T-helper 1 cell (primary cell): Measurements from ENCODE around the gene CSRP1.

Source experiments
- DNase-seq, 5 donors: peaks; one replicate each; pipeline ENCODE4 v3.0.0-alpha.2; 2012 to 2020

CSRP1 gene

DNA sequence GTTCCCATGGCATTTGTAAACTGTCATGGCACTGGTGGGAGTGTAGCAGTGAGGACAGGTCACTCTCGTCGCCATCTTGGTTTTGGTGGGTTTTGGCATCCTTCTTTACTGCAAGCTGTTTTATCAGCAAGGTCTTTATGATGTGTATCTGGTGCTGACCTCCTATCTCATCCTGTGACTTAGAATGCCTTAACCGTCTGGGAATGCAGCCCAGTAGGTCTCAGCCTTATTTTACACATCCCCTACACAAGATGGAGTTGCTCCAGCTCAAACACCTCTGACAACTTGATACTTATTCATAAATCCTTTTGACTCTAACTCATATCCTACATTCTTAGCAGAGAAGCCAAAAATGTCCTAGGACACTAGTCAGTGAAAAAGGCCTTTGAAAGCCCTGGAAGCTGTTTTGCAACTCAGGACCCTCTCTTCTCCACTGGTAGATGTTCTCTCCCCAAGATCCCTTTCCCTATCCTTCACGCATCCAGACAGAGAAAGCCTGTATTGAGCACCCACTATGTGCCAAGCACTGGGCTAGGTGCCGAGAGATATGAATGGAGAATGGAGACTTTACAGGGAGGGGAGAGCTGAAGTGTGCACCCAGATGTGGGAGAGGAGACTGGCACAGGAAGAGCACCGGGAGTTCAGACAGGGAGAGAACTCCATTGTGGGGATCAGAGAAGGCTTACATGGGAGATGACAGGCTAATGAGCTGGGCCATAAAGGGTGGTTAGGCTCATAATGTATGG lies 6.7 kb upstream of the CSRP1 start:
- DNase-seq = no peak

- no peak for DNase-seq
Observed at GRCh38 chr1:201511941-201512539, 5.1 kb upstream of the CSRP1 start.

GRCh38 chr1:201511396-201511940 lies 4.5 kb upstream of the CSRP1 start:
- DNase-seq = no peak

GRCh38 chr1:201510734-201511133 lies 3.8 kb upstream of the CSRP1 start:
- DNase-seq = no peak

DNA sequence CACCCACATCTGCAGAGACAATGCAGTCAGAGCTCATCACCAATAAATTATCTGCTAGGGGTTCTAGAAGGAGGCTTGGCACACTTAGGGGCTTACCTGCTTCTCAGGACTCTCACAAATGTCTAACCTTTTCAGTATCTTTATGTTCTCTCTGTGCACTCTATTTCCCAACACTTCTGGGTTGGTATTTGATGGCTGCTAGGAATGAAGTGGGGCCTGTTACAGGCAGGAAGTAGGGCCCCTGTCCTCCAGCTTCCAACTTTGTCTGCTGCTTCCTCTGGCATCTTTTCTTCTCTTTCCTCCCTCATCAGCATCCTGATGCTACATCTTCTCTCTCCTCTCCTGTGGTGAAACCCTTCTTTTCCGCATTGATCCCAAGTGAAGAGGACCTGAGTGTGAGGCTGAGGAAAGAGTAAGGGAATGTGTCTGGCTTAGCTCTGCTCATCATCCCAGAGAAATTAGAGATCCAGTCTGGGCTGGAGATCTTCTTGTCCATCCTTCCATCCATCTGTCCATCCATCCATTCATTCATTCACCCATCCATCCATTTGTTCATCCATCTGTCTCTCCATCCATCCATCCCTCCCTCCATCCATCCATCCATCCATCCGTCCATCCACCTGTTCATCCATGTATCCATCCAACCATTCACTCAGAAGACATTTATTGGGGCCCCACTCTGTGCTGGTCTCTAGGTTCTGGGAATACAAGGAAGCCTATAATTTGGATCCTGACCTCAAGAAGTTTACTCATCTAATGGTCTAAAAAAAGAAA lies 2.9 kb upstream of the CSRP1 start:
- DNase-seq = no peak

DNA sequence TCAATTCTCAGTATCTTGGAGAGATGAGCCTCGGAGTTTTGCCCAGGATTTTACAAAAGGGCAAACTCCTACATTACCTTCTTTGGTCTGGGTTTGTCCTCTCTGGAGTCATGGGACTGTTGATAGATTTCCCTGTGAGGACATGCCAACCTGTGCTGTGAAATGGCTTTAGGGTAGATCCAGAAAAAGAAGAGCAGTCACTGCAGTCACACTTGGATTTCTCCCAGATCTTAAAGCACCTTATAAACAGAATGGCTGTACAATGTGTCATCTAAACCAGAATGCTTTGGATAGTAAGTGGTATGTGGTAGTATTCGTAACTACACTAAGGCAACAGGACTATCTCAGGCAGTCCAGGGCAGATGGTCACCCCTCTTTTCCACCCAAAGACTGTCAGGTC lies 1.9 kb upstream of the CSRP1 start:
- no peak for DNase-seq

DNA sequence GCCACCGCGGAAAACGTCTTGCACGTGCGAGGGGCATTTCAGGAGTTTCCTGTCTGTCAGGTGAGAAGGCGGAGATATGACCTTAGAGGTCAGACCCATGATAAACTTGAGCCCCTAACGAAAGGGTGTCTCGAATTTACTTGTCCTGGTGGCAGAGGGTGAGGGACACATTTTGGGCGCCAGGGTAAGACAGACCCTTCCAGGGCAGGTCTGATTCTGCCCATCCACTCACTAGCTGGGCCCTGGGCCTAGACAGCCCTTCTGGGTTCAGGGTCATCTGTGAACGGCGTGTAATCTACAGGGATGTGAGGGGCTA lies 395 bp upstream of the CSRP1 start:
- DNase-seq = no peak

DNA sequence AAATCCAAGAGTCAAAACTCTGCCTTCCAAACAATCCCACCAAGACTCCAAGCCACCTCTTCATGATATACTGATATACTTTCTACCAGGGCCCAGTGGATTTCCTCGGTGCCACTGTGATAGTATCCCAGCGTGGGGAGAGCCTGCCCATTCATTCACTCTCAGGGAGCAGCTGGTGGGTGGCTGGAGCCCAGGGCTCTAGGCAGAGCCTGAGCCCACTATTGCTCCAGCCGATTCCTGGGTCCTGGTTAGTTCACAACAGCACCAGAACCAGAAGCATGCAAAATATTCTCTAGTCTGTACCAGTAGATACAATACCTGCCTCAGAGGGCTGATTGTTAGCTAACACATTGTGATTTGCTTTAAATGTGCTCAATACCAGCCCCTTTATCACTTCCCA lies 831 bp downstream of the CSRP1 start:
- DNase-seq = no peak

DNA sequence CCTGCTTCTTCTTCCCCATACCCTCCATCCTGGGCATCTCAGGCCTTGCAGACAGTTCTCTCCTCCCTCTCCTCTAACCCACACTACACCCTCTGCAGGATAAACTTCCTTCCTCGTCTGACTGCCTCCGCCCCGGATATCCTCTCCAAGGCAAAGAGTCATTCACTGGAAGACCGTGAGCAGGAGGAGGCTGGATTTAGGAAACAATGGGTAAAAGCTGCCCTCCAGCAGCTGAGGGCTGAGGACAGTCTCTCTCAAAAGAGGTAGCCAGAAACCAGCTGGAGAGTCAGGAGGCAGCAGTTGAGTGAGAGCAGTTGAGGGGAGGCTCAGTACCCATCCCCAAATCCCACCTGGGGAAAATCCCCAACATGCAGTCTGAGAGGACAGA lies 1.4 kb downstream of the CSRP1 start:
- DNase-seq = no peak

DNA sequence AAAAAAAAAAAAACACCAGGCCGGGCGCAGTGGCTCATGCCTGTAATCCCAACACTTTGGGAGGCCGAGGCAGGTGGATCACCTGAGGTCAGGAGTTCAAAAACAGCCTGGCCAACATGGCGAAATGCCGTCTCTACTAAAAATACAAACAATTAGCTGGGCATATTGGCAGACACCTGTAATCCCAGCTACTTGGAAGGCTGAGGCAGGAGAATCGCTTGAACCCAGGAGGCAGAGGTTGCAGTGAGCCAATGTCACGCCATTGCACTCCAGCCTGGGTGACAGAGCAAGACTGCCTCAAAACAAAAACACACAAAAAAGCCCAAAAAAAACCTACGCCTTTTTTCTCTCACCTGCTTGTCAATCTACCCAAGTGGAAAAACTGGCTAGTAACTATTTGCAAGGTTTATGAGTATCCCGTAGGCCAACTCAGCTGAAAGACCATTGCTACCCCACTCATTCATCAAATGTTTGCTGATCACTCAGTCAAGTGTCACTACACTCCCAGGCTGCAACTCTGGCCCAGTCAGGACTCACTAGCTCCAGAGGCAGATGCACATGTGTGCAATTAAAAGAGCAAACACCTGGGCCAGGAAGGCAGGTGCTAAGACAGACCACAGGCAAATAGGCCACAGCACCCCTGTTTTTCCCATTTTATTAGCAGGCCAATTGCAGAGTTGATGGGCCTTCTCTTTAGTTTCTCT lies 2.0 kb downstream of the CSRP1 start:
- DNase-seq = no peak

DNA sequence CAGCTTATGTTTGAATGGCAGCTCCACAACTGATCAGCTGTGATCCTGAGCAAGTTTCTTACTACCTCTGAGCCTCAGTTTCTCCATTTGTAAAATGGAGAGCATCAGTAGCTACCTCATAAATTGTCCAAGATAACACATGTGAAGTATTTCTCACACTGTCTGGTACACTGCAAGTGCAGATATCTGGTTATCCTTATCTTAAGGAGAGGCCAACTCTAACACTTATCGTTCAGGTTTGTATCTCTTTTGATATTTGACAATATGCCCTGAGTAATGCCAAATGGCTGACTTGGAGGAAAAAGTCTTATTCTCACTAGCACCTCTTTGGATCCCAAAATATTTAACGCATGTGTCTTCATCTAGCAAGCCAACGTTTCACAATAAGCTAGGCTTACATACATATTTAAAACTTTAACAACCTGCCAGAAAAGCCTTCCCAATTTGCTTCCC lies 2.7 kb downstream of the CSRP1 start:
- DNase-seq = no peak

GRCh38 chr1:201503397-201504176 lies 3.3 kb downstream of the CSRP1 start:
- DNase-seq = no peak

DNA sequence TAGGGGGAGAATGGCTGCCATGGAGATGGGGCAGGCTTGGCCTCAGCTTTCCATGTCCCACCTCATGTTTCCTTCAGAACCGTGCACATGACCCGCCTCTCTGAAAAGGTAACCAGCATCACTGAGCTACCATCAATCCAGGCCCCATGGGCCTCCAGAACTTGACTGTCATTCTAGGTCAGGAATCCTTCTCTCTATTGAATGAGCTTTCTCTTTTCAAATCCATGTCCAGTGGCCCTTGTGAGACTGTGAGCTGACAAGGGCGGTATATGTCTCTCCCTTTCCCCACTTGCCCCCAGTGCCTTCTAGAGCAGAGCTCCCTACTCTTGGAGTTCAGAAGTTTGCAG lies 4.4 kb downstream of the CSRP1 start:
- DNase-seq = no peak

DNA sequence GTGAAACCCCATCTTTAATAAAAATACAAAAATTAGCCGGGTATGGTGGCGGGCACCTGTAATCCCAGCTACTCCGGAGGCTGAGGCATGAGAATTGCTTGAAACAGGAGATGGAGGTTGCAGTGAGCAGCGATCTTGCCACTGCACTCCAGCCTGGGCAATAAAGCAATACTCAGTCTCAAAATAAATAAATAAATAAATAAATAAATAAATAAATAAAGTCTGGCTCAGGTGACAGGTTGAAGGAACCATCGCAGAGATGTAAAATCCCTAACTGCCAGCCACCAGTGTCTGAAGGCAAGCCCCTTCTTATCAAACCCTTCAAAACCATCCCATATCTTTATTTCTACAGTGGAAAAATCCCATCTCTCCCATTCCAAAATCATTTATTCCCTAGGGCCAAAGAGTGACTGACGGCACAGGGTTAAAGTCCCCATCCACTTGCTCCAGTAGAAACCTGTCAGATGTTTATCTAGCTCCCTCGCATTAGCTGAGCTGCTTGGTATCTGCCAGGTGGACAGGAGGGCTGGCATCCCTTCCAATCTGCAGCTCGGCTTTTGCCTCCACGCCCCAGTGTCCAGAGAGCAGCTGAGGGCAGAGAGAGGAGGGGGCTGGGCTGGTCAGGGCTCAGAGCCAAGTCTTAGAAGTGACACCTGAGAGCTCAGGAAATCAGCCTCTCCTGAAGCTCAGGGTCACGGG lies 5.0 kb downstream of the CSRP1 start:
- no peak for DNase-seq

DNA sequence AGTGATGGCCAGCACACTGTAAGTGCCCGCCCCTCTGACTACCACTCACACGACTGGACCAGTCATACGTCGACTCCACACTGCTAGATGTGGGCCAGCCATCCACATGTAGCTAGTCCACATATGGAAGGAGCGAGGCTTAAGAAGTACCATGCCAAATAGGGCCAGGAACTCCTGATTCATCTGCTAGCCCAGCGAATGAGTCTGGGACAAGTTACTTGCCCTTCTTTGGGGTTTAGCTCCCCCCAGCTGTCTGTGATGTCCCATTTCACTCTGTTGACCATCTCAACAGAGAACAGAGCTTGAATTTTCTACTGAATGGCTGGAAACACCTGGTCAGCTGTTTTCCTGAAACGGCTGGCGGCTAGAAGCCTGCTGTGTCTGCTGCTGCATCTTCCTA lies 5.8 kb downstream of the CSRP1 start:
- DNase-seq = no peak

DNA sequence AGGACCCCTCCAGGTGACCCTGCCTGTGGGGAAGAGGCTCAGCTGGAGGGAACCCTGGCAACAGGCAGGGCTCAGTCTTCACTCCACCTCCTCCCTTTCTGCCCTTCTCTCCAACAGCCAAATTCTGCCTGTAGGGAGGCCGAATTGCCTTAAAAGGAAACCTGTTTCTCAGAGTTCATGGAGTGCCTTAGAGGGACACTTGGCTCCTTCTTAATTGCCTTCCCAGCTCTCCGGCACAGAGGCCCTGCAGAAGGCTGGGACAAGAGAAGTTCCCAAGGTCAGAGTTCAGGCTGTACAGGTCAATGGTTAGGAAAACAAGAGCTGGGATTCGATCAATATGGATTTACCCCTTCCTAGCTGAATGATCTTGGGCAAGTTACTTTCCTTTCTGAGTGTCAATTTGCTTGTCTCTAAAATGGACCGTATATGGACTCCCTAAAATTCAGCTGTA lies 6.2 kb downstream of the CSRP1 start:
- no peak for DNase-seq

DNA sequence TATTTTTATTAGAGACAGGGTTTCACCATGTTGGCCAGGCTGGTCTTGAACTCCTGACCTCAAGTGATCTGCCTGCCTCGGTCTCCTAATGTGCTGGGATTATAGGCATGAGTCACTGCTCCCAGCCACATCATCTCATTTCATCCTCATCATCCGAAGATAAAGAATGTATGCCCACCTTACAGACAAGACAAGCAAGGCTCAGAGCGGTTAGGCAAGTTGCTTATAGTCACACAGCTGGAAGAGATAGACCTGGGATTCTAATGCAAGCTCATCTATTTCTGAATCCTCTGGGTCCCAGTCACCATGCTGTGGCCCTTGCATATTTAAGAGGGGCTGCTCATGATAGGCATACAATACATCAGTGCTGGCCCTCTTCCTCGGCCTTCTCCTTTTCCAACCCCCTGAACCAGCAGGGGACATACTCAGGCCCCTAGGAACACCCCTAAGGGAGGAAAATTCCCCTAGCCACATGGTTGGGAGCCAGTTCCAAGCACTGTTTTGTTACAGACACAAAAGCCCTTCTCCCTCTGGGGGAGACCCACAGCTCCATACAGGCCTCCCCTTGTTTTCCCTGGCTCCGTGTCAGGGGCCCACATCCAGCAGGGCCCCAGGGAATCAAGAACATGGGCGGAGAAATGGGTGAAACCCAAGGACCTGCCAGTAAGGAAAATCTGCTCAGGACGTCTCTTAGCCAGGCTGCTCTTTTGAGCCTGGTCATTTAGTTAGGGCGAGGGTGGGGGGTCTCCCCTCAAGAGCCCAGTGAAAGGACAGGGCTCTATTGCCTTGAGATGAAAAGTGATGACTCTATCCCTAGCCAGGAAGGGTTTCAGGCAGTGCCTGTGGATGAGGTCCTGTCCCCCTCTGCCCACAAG lies 6.9 kb downstream of the CSRP1 start:
- no peak for DNase-seq

DNA sequence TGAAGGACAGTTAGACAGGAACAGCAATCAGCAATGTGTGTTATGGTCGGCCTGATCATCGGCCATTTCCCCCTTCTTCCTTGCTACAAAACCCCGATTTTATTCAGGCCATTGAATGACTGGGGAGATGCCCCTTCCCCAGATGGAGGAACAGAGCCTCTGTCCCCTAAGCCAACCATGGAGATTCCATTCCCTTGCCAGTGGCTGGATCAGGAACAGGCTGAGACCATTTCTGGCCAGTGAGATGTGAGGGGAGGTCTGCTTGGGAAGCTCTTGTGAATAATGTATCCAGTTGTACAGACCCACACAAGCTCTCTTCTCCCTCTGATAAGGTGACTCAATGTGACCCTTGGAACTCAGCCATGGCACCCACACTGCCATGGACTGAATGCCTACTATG lies 7.7 kb downstream of the CSRP1 start:
- DNase-seq = no peak

GRCh38 chr1:201498621-201499020 lies 8.3 kb downstream of the CSRP1 start:
- DNase-seq = no peak

DNA sequence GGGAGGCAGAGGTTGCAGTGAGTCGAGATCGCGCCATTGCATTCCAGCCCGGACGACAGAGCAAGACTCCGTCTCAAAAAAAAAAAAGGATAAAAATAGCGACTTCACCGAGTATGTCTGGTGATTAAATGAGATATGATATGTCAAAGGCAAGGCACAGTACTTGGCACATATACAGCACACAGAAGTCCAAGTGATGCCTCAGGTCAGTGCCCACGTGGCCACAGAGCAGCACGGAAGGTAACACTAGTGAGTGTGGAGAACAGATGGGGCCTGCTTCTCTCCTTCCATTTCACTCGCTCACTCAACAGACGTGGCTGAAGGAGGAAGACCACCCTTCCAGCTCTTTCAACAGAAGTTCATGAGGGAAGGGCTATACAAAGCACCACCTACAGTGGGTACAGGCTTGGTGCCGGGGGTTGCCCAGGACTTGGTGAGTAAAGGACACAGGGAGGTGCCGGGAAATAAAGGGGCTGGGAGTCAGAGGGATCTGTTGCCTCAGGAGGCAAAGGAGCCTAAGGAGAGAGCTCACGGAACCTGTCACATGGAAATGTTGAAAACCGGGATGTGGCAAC lies 8.9 kb downstream of the CSRP1 start:
- no peak for DNase-seq
